Measurements from ENCODE around the gene WDPCP.
"Not testable (repeated sequence)": the region's sequence is repeated elsewhere in the genome, so short reads cannot be mapped to it uniquely, and the experiment has no call there.

The WDPCP gene

DNA sequence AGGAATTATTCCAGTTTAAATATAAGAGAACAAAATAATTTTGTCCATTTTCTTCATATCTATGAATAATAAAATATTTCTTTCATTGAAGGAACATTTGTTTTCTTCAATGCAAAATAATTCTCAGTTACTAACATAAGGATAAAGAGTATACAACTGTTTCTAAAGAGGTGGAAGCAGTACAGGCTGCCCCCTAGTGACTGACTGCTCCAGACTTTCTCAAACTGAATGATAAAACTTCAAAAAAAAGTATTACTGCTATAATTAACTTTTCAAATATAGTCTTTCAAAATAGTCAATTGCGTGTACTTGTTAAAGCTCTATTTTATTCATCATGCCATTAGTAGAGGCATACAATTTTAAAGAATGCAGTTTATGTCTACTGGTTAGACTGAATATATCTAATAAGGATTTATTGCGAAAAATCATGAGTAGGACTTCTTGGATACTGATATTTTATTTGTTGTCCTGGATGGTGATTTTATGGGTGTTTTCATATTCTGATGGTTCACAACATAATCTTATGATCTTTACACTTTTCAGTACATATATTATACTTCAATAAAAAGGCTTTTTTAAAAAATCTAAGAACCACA lies 100.1 kb downstream of the WDPCP start:
- TF ChIP-seq, protein P1, sequence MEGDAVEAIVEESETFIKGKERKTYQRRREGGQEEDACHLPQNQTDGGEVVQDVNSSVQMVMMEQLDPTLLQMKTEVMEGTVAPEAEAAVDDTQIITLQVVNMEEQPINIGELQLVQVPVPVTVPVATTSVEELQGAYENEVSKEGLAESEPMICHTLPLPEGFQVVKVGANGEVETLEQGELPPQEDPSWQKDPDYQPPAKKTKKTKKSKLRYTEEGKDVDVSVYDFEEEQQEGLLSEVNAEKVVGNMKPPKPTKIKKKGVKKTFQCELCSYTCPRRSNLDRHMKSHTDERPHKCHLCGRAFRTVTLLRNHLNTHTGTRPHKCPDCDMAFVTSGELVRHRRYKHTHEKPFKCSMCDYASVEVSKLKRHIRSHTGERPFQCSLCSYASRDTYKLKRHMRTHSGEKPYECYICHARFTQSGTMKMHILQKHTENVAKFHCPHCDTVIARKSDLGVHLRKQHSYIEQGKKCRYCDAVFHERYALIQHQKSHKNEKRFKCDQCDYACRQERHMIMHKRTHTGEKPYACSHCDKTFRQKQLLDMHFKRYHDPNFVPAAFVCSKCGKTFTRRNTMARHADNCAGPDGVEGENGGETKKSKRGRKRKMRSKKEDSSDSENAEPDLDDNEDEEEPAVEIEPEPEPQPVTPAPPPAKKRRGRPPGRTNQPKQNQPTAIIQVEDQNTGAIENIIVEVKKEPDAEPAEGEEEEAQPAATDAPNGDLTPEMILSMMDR (IDR thresholded peaks at IDR 0.05; ENCODE audit: control insufficient read depth, insufficient read depth, low read depth, low read length, missing control alignments) = peak; percentile 77
- H3K4me3 ChIP-seq (ENCODE audit: control insufficient read depth, low read depth, low read length) = no peak overlapping the region
- DNase-seq (ENCODE audit: low read depth) = no peak

DNA sequence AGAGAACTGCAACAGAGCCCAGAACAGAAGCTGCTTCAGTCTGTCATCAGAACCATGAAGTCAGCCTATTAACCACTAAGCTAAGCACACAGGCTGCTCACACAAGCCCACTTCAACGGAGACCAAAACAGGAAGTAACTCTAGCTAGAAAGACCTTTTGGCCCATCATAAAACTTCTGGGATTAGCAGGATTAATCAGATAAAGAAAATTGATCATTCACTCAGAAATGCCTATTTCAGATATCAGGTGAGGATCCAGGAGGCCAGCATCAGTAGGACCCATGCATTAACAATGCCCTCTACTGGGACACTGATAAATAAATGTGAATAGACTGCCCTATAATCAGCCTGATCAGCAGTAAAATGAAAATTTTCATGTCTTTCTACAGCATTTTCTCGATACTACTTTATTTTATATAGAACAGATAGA lies 101.4 kb downstream of the WDPCP start:
- H3K4me3 ChIP-seq (ENCODE audit: control insufficient read depth, low read depth, low read length) = no peak overlapping the region
- no peak for DNase-seq (ENCODE audit: low read depth)
- TF ChIP-seq, protein P1 (IDR thresholded peaks at IDR 0.05; ENCODE audit: control insufficient read depth, insufficient read depth, low read depth, low read length, missing control alignments) = peak; percentile 3

DNA sequence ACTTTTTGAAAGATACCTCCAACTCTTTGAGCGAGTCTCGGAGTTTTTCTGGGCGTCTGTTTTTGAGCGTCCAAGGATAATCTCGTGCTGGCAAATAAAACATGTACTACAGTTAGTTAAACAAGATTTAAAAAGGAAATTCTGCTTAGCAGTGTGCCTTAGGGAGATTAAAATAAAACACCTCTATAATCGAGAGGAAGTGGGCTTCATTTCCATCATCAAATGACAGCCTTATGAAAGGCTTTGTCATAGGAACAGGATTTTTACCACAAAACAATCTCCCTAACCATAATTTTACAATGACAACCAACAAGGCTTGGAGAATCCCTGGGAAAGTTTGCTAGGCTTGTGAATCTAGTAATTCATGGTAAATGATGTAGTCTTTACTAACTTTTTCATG lies 103.4 kb downstream of the WDPCP start:
- TF ChIP-seq, protein P1 (IDR thresholded peaks at IDR 0.05; ENCODE audit: control insufficient read depth, insufficient read depth, low read depth, low read length, missing control alignments) = no peak
- H3K4me3 ChIP-seq (ENCODE audit: control insufficient read depth, low read depth, low read length) = no peak overlapping the region
- DNase-seq (ENCODE audit: low read depth) = no peak

DNA sequence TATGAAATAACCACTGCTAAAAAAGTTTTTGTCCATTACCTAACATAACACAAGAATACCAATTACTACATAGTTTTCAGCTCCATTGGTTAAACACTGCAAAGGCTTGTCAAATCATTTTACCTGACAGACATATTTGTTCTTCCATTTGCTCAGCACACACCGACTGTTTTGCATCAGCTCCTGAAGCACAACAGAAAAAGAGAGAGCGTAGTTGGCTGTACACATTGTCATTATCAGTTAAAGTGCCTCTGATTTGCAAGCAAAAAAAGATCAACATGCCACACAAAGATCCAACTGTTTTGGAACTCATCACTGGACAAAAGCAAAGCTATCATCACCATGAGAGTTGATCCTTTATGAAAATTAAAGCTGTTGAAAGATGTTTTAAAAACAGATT lies 103.8 kb downstream of the WDPCP start:
- no peak for DNase-seq (ENCODE audit: low read depth)
- H3K4me3 ChIP-seq (ENCODE audit: control insufficient read depth, low read depth, low read length) = no peak overlapping the region
- TF ChIP-seq, protein P1 (IDR thresholded peaks at IDR 0.05; ENCODE audit: control insufficient read depth, insufficient read depth, low read depth, low read length, missing control alignments) = no peak

DNA sequence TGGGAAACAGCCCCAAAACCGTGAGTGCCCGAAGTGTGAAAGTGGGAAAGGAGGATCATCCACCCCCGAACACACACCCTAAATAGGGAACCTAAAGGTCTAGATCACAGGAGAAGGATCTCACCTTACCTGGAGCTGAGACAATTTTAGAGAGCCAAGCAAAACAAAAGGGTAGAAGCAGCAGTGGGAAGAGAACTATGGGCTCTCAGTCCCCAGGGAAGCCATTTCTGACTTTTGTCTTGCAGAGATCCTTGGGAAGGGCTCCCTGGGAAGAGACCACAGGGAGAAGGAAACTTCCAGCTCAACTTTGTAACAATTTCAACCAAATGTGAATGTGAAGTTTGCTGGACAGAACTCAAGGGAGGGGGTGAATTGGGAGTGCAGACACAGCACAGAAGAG lies 110.6 kb downstream of the WDPCP start:
- H3K4me3 ChIP-seq (ENCODE audit: control insufficient read depth, low read depth, low read length) = no peak overlapping the region
- DNase-seq (ENCODE audit: low read depth) = no peak
- TF ChIP-seq, protein P1 (IDR thresholded peaks at IDR 0.05; ENCODE audit: control insufficient read depth, insufficient read depth, low read depth, low read length, missing control alignments) = no peak

DNA sequence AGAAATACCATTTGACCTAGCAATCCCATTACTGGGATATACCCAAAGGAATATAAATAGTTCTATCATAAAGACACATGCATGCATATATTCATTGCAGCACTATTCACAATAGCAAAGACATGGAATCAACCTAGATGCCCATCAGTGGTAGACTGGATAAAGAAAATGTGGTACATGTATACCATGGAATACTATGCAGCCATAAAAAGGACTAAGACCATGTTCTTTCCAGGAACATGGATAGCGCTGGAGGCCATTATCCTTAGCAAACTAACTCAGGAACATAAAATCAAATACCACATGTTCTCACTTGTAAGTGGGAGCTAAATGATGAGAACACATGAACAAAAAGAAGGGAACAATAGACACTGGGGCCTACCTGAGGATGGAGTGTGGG lies 119.0 kb downstream of the WDPCP start:
- H3K4me3 ChIP-seq (ENCODE audit: control insufficient read depth, low read depth, low read length); DNase-seq (ENCODE audit: low read depth): not testable (repeated sequence)

DNA sequence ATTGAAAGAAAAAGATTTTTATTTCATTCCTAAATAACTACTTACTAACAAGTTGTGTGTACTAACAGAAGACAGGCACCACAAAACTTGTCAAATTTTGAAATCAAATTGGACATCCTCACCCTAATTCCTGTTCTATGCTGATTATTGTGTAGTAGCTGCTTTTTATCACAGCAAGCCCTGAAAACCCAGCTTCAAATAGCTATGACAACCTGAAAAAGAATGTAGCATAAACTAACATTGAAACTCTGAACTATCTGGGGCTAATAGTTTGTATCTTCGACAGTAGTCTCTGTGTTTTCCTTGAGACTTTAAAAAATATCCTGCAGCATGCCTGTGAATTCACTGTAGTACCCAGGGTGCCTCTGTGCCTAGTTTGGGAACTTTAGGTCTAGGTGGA lies 122.6 kb downstream of the WDPCP start:
- TF ChIP-seq, protein P1 (IDR thresholded peaks at IDR 0.05; ENCODE audit: control insufficient read depth, insufficient read depth, low read depth, low read length, missing control alignments) = no peak
- H3K4me3 ChIP-seq (ENCODE audit: control insufficient read depth, low read depth, low read length) = no peak overlapping the region
- no peak for DNase-seq (ENCODE audit: low read depth)
